Stomach (tissue), 4 donors: ENCODE measurements around the gene PDE8B.

Experiments
- CTCF ChIP-seq, 7 experiments: fragments of 450-650 bp in 4 of 7; fragments of 200-600 bp in 3 of 7; sonication (generic) in 3 of 7; IDR thresholded peaks; one replicate each; pipeline ENCODE4 v1.5.1; 2016 to 2019; ENCODE audit warnings: antibody characterized with exemption in 7 of 7, control low read depth in 2 of 7, mild to moderate bottlenecking in 1 of 7
- POLR2A ChIP-seq, 4 donors: fragments of 450-650 bp; IDR thresholded peaks; one replicate each; pipeline ENCODE4 v1.6.1; 2016; ENCODE audit warnings: antibody characterized with exemption in 4 of 4, control low read depth in 2 of 4, mild to moderate bottlenecking in 1 of 4, moderate library complexity in 1 of 4
- POLR2AphosphoS5 ChIP-seq, 3 donors: sonication (generic); formaldehyde crosslinking; IDR thresholded peaks; one replicate each; pipeline ENCODE4 v1.6.1; 2016; ENCODE audit warnings: antibody characterized with exemption in 3 of 3

DNA sequence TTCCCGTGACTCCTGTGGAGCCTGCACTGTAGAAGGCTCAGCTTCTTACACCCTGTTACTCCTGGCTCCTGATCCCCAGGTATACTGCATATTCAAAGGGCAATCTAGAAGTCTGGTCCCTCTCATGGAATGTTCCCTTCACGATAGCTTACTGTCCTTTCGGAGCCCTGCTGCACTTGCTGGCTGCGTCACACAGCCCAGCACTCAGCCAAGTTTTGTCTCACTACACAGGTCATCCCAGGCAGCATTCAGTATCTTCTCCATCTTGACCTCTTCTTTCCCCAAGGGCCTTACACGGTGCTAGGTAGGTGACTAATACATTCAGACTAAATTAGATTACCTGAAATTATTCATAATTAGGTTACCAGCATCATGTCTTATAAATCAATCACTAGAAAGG, 157.9 kb downstream of the PDE8B start:
- TF ChIP-seq CTCF (IDR thresholded peaks at IDR 0.05) (no peak), POLR2AphosphoS5 (IDR thresholded peaks at IDR 0.05) (no peak), POLR2A (IDR thresholded peaks at IDR 0.05) (no peak)
